IMR-90 (cell line): ENCODE measurements around the gene GAL3ST2. TPM values are rescaled to one million over a fixed set of nuclear protein-coding genes. Genes with fewer than 3 reads are reported as not detected.

ENCODE experiments used
- ATAC-seq: fragments of 200-7000 bp; cut with Tn5 transposase; 2 replicates; pipeline ENCODE4 v1.9.1; 2020; ENCODE audit warnings: low read depth, mild to moderate bottlenecking, moderate library complexity
- BruUV-seq: library from RNA; stranded (reverse); fragments of 400-500 nt; replicated peaks from 2 replicates; lab custom pipeline; 2021; lab: Mats Ljungman, UMichigan
- CTCF ChIA-PET: fragments of 300-600 bp; formaldehyde crosslinking; extraction: SDS; loops from one replicate; lab custom pipeline; 2021; ENCODE audit warnings: antibody characterized with exemption; lab: Yijun Ruan, JAX
- POLR2A ChIA-PET: fragments of 300-600 bp; sonication (Branson Sonifier 250); formaldehyde crosslinking; loops from one replicate; lab custom pipeline; 2022; ENCODE audit warnings: antibody characterized with exemption; ENCODE audit not compliant: unreplicated experiment; lab: Charles Lee
- DNase-seq: peaks from one replicate; pipeline ENCODE4 v3.0.0; 2013
- H2AFZ ChIP-seq: replicated peaks from 2 replicates; pipeline ENCODE3; 2013; ENCODE audit warnings: low read length, mild to moderate bottlenecking; ENCODE audit not compliant: poor library complexity
- H2AK5ac ChIP-seq: 2 replicates; pipeline ENCODE4 v1.6.1; 2013; ENCODE audit warnings: low read depth, low read length, inconsistent platforms
- H2AK9ac ChIP-seq: replicated peaks from 2 replicates; pipeline ENCODE3; 2013; ENCODE audit warnings: mild to moderate bottlenecking, low read depth, low read length, moderate library complexity; ENCODE audit not compliant: poor library complexity
- H2BK120ac ChIP-seq: 2 replicates; pipeline ENCODE4 v1.6.1; 2013; ENCODE audit warnings: low read depth, low read length, inconsistent platforms
- H2BK15ac ChIP-seq: 3 replicates; pipeline ENCODE4 v1.6.1; 2013; ENCODE audit warnings: low read depth, low read length, inconsistent platforms
- H2BK20ac ChIP-seq: 2 replicates; pipeline ENCODE4 v1.6.1; 2013; ENCODE audit warnings: low read depth, mild to moderate bottlenecking, inconsistent platforms, low read length, moderate library complexity
- H2BK5ac ChIP-seq: 2 replicates; pipeline ENCODE4 v1.6.1; 2013; ENCODE audit warnings: mild to moderate bottlenecking, low read depth, low read length, inconsistent platforms; ENCODE audit not compliant: poor library complexity, severe bottlenecking
- H3K14ac ChIP-seq: replicated peaks from 2 replicates; pipeline ENCODE4 v1.6.1; 2013; ENCODE audit warnings: low read depth, low read length, inconsistent platforms
- H3K18ac ChIP-seq: 2 replicates; pipeline ENCODE4 v1.6.1; 2013; ENCODE audit warnings: low read depth, low read length, control low read depth
- H3K23ac ChIP-seq: 2 replicates; pipeline ENCODE4 v1.6.1; 2013; ENCODE audit warnings: low read depth, low read length, inconsistent platforms
- H3K27ac ChIP-seq: 2 replicates; pipeline ENCODE4 v1.5.1; 2013; ENCODE audit warnings: mild to moderate bottlenecking, control low read depth, low read length; ENCODE audit not compliant: insufficient read depth
- H3K27me3 ChIP-seq: 2 replicates; pipeline ENCODE4 v1.6.1; 2013; ENCODE audit warnings: low read length; ENCODE audit not compliant: control insufficient read depth, insufficient read depth
- H3K36me3 ChIP-seq: 2 replicates; pipeline ENCODE4 v1.6.1; 2013; ENCODE audit warnings: low read length, mixed read lengths; ENCODE audit not compliant: control insufficient read depth, insufficient read depth
- H3K4ac ChIP-seq: 2 replicates; pipeline ENCODE4 v1.6.1; 2013; ENCODE audit warnings: low read depth, low read length, inconsistent platforms
- H3K4me1 ChIP-seq: 2 replicates; pipeline ENCODE4 v1.6.1; 2013; ENCODE audit warnings: low read length, mixed read lengths; ENCODE audit not compliant: control insufficient read depth, insufficient read depth
- H3K4me2 ChIP-seq: 2 replicates; pipeline ENCODE4 v1.6.1; 2013; ENCODE audit warnings: low read depth, mild to moderate bottlenecking, control low read depth, low read length, moderate library complexity
- H3K4me3 ChIP-seq: 2 replicates; pipeline ENCODE4 v1.5.1; 2013; ENCODE audit warnings: low read depth, mild to moderate bottlenecking, control low read depth, low read length, moderate library complexity; ENCODE audit not compliant: insufficient read depth
- H3K56ac ChIP-seq: 2 replicates; pipeline ENCODE4 v1.6.1; 2013; ENCODE audit warnings: low read length, inconsistent platforms; ENCODE audit not compliant: insufficient read depth; ENCODE audit errors: extremely low read depth
- H3K79me1 ChIP-seq, 2 experiments: 2 replicates each; pipeline ENCODE4 v1.6.1; 2013; ENCODE audit warnings: low read length in 2 of 2, inconsistent platforms in 1 of 2, low read depth in 1 of 2
- H3K9ac ChIP-seq: 2 replicates; pipeline ENCODE4 v1.6.1; 2013; ENCODE audit warnings: low read depth, low read length, control low read depth
- H3K9me1 ChIP-seq: 2 replicates; pipeline ENCODE4 v1.6.1; 2013; ENCODE audit warnings: low read length, inconsistent platforms; ENCODE audit not compliant: insufficient read depth
- H3K9me3 ChIP-seq: 2 replicates; pipeline ENCODE4 v1.6.1; 2013; ENCODE audit warnings: low read length; ENCODE audit not compliant: control insufficient read depth, insufficient read depth
- H4K20me1 ChIP-seq: 2 replicates; pipeline ENCODE4 v1.6.1; 2013; ENCODE audit warnings: low read length, inconsistent platforms; ENCODE audit not compliant: insufficient read depth
- H4K5ac ChIP-seq: 2 replicates; pipeline ENCODE4 v1.6.1; 2013; ENCODE audit warnings: mild to moderate bottlenecking, low read depth, low read length, control low read depth
- H4K8ac ChIP-seq, 2 experiments: 2 replicates each; pipeline ENCODE4 v1.6.1; 2013; ENCODE audit warnings: low read depth in 2 of 2, low read length in 2 of 2, control low read depth in 1 of 2, inconsistent platforms in 1 of 2
- H4K91ac ChIP-seq: 2 replicates; pipeline ENCODE4 v1.6.1; 2013; ENCODE audit warnings: low read depth, low read length, inconsistent platforms; ENCODE audit not compliant: insufficient read depth
- CTCF ChIP-seq: conservative IDR thresholded peaks from 2 replicates; pipeline ENCODE4 v1.5.1; 2012; ENCODE audit warnings: mild to moderate bottlenecking, low read depth, low read length, improper control_type of control experiment
- RFX5 ChIP-seq: IDR thresholded peaks from 2 replicates; pipeline ENCODE4 v1.8.0; 2012; ENCODE audit warnings: low read depth, mild to moderate bottlenecking, low read length, moderate library complexity
- WGBS, 2 experiments: methylation state at CpG; one replicate each; pipeline versions ENCODE4 v1.1.5 to v1.1.7; 2013; ENCODE audit warnings: missing lambda C conversion rate in 2 of 2; ENCODE audit not compliant: insufficient read length in 1 of 2; ENCODE audit errors: extremely low coverage in 2 of 2; 5-methylcytosine and 5-hydroxymethylcytosine counted together
- dilution Hi-C: fragments of 300-500 bp; cut with HindIII; formaldehyde crosslinking; loops from one replicate; pipeline ENCODE4 v1.14.3; 2018; ENCODE audit warnings: low sequenced_read_pairs; ENCODE audit not compliant: unreplicated experiment
- in situ Hi-C: fragments of 300-500 bp; cut with MboI; formaldehyde crosslinking; loops from 3 replicates; pipeline ENCODE4 v1.14.3; 2019; ENCODE audit warnings: low sequenced_read_pairs, inconsistent platforms, mixed read lengths
- intact Hi-C: fragments of 100-400 bp; cut with micrococcal nuclease; formaldehyde crosslinking; loops from 2 replicates; pipeline ENCODE4 v1.10.0; 2022
- polyA plus RNA-seq, 3 experiments: library from polyadenylated mRNA; depleted of rRNA; stranded (reverse); fragments of >200 nt; gene quantifications; 2 replicates each; pipeline ENCODE4 v1.2.3, GENCODE V29; 2012; ENCODE audit warnings: low replicate concordance in 1 of 3
- total RNA-seq: library from RNA; depleted of rRNA; stranded (reverse); fragments of >200 nt; gene quantifications from 2 replicates; pipeline ENCODE4 v1.2.3, GENCODE V29; 2012
- TF ChIP-seq, protein P1 (sequence below): fragments of 150-350 bp; IDR thresholded peaks from 2 replicates; pipeline ENCODE4 v1.6.1; 2016; ENCODE audit warnings: low read depth, mild to moderate bottlenecking, low read length, moderate library complexity, borderline replicate concordance

GAL3ST2 gene
- total and polyA plus RNA-seq, 2 of the 4 experiments (the other 2 are of a cell fraction): 0.07 TPM; not detected in 1

- Histone ChIP-seq H2BK120ac (no peak overlapping the region), H3K14ac (no peak overlapping the region), H4K5ac (no peak overlapping the region), H3K9me3 (no peaks in the 10 kb centered on the region), H3K4ac (no peak overlapping the region), H3K27me3 (peaks cover 13% of the 10 kb centered on the region), H4K20me1 (no peaks in the 10 kb centered on the region), H2AFZ (peak overlapping the region; percentile 43), H3K4me1 (no peaks in the 10 kb centered on the region), H2AK9ac (peak overlapping the region; percentile 55), H3K79me1 (no peaks in the 10 kb centered on the region), H2AK5ac (no peak overlapping the region), H3K4me3 (no peak overlapping the region), H3K9ac (no peak overlapping the region), H3K56ac (no peak overlapping the region), H3K27ac (no peak overlapping the region), H2BK15ac (no peak overlapping the region), H2BK20ac (no peak overlapping the region), H3K9me1 (no peaks in the 10 kb centered on the region), H3K18ac (no peak overlapping the region), H2BK5ac (no peak overlapping the region), H4K91ac (no peak overlapping the region), H3K4me2 (no peak overlapping the region), H3K23ac (no peak overlapping the region), H4K8ac (no peak overlapping the region), H3K36me3 (no peaks in the 10 kb centered on the region)
- BruUV-seq: no TSS peak
- POLR2A ChIA-PET: no interaction called here
- DNase-seq (no peak), ATAC-seq (no peak)
- intact Hi-C loops (no loop called here), dilution Hi-C loops (no loop called here), in situ Hi-C loops (no loop called here)
- WGBS, 2 experiments: 80% methylated on average over 12 of the region's 52 CpGs; no CpG with 5 or more reads in 1 of the 2 experiments
- CTCF ChIA-PET: no interaction called here
- TF ChIP-seq, protein P1, sequence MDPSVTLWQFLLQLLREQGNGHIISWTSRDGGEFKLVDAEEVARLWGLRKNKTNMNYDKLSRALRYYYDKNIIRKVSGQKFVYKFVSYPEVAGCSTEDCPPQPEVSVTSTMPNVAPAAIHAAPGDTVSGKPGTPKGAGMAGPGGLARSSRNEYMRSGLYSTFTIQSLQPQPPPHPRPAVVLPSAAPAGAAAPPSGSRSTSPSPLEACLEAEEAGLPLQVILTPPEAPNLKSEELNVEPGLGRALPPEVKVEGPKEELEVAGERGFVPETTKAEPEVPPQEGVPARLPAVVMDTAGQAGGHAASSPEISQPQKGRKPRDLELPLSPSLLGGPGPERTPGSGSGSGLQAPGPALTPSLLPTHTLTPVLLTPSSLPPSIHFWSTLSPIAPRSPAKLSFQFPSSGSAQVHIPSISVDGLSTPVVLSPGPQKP: no peak
- TF ChIP-seq CTCF: no peak
- no peak for TF ChIP-seq RFX5
These were observed 66.9 kb downstream of the GAL3ST2 start for GRCh38 chr2:241843321-241844065.
